Ovary (tissue), 9 donors: ENCODE results near the gene PPP2R5C. TPM values are rescaled to one million over a fixed set of nuclear protein-coding genes. Genes with fewer than 3 reads are reported as not detected.

Experiments
- DNase-seq, 5 donors: peaks; one replicate each; pipeline ENCODE4 v3.0.0-alpha.2; 2019 to 2020
- H3K27ac ChIP-seq, 2 donors: fragments of 200-600 bp; one replicate each; pipeline versions ENCODE4 v1.5.1 to v1.8.0; 2019 to 2022
- H3K27me3 ChIP-seq: fragments of 200-600 bp; one replicate; pipeline ENCODE4 v1.8.0; 2022
- H3K36me3 ChIP-seq: fragments of 200-600 bp; sonication (generic); one replicate; pipeline ENCODE4 v1.5.1; 2019
- H3K4me1 ChIP-seq: one replicate; pipeline ENCODE4 v1.8.1; 2013; ENCODE audit warnings: mild to moderate bottlenecking, moderate library complexity; ENCODE audit not compliant: insufficient read depth
- H3K4me3 ChIP-seq: fragments of 200-600 bp; sonication (generic); one replicate; pipeline ENCODE4 v1.5.1; 2017
- H3K9me3 ChIP-seq, 2 donors: fragments of 200-600 bp in 1 of 2; sonication (generic) in 1 of 2; one replicate each; pipeline versions ENCODE4 v1.5.1 to v1.8.1; 2013 to 2019; ENCODE audit warnings: mild to moderate bottlenecking in 1 of 2, moderate library complexity in 1 of 2
- EP300 ChIP-seq: sonication (generic); formaldehyde crosslinking; IDR thresholded peaks from one replicate; pipeline ENCODE4 v1.6.1; 2017; ENCODE audit warnings: antibody characterized with exemption
- POLR2A ChIP-seq: fragments of 450-650 bp; IDR thresholded peaks from one replicate; pipeline ENCODE4 v1.6.1; 2017; ENCODE audit warnings: antibody characterized with exemption, mild to moderate bottlenecking, moderate library complexity
- WGBS, 3 donors: extraction: QIAGEN DNeasy Blood & Tissue Kit in 1 of 3; methylation state at CpG; one replicate each; pipeline versions ENCODE4 v1.1.5 to v1.1.7; 2013 to 2017; 5-methylcytosine and 5-hydroxymethylcytosine counted together
- intact Hi-C, 4 donors: fragments of 100-400 bp; cut with DNase I; formaldehyde crosslinking; loops; one replicate each; pipeline versions ENCODE4 v1.11.0 to v1.15.1; 2022 to 2023
- polyA plus RNA-seq, 2 donors: library from polyadenylated mRNA; stranded (reverse); fragments of 200-250 nt in 1 of 2; fragments of 350-450 nt in 1 of 2; fragmentation: Illumina TruSeq in 1 of 2; extraction: RNeasy Lipid Tissue Mini Kit (QIAGEN cat#74804) in 1 of 2; gene quantifications; one replicate each; pipeline ENCODE4 v1.2.3, GENCODE V29; 2013 to 2014
- total RNA-seq, 7 donors: library from RNA; depleted of rRNA in 2 of 7; stranded (reverse); fragments of >200 nt in 2 of 7; fragmentation: NEBNext Ultra II Directional in 3 of 7; extraction: Animal tissue kit (Norgen Biotek cat#: 25700) in 3 of 7; gene quantifications; one replicate each; pipeline versions ENCODE4 v1.1.0 to v1.2.4, GENCODE V29; 2016 to 2023
- TF ChIP-seq, protein P1 (sequence below), 3 donors: fragments of 450-650 bp in 2 of 3; fragments of 200-600 bp in 1 of 3; IDR thresholded peaks; one replicate each; pipeline versions ENCODE4 v1.5.1 to v1.8.0; 2016 to 2022; ENCODE audit warnings: antibody characterized with exemption in 3 of 3, mild to moderate bottlenecking in 1 of 3
- donor health status: DM: no; HTN: no; CAD: no; lungs with moderate emphysema.
- donor health status: DM: no; HTN: no; CAD: no.
- donor health status: Bipolar disorder and iron deficiency.
- donor health status: DM: yes; HTN: yes; CAD: no.
- donor health status: DM: no; HTN: no; CAD: no.
- donor health status: DM: yes; HTN: yes; CAD: no.

PPP2R5C gene
- total and polyA plus RNA-seq, 9 donors = 52.8 to 136 (median 96.6) TPM

DNA sequence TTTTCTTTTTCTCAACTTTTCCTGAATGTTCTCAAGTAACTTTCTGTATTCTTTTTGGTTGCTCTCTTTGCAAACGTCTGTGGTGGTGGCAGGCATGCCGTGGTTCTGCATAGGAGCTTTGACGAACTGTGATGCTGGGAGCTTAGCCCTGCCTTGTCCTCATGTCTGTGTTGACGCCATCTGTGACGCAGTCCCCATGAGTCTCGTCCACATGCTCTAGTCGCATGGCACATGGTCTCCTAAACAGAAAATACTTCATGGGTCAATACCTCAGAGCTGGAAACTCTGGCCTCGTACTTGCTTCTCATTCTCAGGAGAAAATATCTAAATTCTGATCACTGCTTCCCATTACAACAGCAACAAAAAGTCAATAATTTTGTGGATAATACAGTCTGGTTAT lies 152.6 kb downstream of the PPP2R5C start:
- H3K27ac ChIP-seq = no peak overlapping the region
- intact Hi-C loops = no loop called here
- H3K9me3 ChIP-seq = no peaks in the 10 kb centered on the region
- WGBS, 3 donors = 90 to 93% (median 90%) methylated on average over 8 of the region's 8 CpGs
- H3K36me3 ChIP-seq = no peaks in the 10 kb centered on the region
- no peaks in the 10 kb centered on the region for H3K27me3 ChIP-seq
- TF ChIP-seq, protein P1, sequence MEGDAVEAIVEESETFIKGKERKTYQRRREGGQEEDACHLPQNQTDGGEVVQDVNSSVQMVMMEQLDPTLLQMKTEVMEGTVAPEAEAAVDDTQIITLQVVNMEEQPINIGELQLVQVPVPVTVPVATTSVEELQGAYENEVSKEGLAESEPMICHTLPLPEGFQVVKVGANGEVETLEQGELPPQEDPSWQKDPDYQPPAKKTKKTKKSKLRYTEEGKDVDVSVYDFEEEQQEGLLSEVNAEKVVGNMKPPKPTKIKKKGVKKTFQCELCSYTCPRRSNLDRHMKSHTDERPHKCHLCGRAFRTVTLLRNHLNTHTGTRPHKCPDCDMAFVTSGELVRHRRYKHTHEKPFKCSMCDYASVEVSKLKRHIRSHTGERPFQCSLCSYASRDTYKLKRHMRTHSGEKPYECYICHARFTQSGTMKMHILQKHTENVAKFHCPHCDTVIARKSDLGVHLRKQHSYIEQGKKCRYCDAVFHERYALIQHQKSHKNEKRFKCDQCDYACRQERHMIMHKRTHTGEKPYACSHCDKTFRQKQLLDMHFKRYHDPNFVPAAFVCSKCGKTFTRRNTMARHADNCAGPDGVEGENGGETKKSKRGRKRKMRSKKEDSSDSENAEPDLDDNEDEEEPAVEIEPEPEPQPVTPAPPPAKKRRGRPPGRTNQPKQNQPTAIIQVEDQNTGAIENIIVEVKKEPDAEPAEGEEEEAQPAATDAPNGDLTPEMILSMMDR (IDR thresholded peaks at IDR 0.05) = no peak
- no peak for TF ChIP-seq POLR2A
- no peak for TF ChIP-seq EP300
- no peak overlapping the region for H3K4me3 ChIP-seq
- DNase-seq = peak in 1 of 5 donors; percentile 10
- H3K4me1 ChIP-seq = no peaks in the 10 kb centered on the region

DNA sequence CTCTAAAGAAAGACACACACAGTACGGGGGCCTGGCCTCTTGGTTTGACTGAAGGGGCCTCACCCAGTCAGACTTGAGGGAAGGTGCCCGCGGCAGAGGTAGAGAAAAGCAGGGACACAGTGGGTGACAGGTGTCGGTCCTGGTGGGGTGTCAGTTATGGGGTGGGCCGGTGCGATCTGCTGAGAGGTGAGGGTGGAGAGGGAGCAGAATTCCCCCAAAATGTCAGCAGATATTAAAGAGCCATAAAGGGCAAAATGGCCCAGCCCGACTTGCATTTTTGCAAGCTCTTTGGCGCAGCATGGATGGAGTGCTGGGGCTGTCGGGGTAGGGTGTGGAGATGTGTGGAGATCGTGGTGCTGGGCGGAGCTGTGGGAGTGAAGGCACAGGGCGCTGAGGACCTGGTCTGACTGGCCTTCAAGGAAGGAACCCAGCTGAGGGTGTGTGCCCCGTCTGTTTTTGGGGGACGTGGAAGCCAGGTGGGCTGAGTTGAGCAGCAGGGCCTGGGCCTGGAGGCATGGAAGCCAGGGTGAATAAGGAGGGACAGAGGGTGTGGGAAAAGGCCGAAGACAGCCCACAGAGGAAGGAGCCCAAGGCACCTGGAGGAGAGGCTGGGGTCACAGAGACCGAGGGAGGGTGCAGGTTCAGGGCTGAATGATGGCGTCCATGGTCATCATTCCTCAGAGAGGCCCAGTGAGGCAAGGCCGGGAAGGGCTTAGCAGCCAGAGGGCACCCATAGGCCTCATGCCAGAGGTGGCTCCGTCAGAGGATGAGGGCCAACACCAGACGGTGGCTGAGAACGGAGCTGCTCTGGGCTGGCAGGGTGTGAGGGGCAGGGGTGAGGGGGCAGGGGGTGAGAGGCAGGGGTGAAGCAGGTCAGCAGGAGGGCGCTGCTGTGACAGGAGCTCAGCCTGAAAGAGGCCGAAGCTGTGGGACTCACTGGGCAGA lies 154.6 kb downstream of the PPP2R5C start:
- WGBS, 3 donors = 90 to 93% (median 91%) methylated on average over 23 of the region's 23 CpGs
- peak in 2 of 5 donors; percentile 12 to 19 for DNase-seq
- no peaks in the 10 kb centered on the region for H3K9me3 ChIP-seq
- H3K27ac ChIP-seq = no peak overlapping the region
- no peaks in the 10 kb centered on the region for H3K4me1 ChIP-seq
- no peaks in the 10 kb centered on the region for H3K27me3 ChIP-seq
- H3K4me3 ChIP-seq = no peak overlapping the region
- TF ChIP-seq POLR2A (no peak), EP300 (no peak)
- TF ChIP-seq, protein P1 (IDR thresholded peaks at IDR 0.05) = no peak
- intact Hi-C loops = no loop called here
- no peaks in the 10 kb centered on the region for H3K36me3 ChIP-seq

- WGBS, 3 donors = 70 to 74% (median 73%) methylated on average over 18 of the region's 18 CpGs
- DNase-seq = no peak
- TF ChIP-seq EP300 (no peak), POLR2A (no peak)
- TF ChIP-seq, protein P1 (IDR thresholded peaks at IDR 0.05) = no peak
- no peaks in the 10 kb centered on the region for H3K36me3 ChIP-seq
- no peak overlapping the region for H3K4me3 ChIP-seq
- H3K9me3 ChIP-seq = no peaks in the 10 kb centered on the region
- no peaks in the 10 kb centered on the region for H3K4me1 ChIP-seq
- intact Hi-C loops = no loop called here
- H3K27ac ChIP-seq = no peak overlapping the region
- no peaks in the 10 kb centered on the region for H3K27me3 ChIP-seq
Measured at GRCh38 chr14:101916816-101917412, 155.4 kb downstream of the PPP2R5C start.

DNA sequence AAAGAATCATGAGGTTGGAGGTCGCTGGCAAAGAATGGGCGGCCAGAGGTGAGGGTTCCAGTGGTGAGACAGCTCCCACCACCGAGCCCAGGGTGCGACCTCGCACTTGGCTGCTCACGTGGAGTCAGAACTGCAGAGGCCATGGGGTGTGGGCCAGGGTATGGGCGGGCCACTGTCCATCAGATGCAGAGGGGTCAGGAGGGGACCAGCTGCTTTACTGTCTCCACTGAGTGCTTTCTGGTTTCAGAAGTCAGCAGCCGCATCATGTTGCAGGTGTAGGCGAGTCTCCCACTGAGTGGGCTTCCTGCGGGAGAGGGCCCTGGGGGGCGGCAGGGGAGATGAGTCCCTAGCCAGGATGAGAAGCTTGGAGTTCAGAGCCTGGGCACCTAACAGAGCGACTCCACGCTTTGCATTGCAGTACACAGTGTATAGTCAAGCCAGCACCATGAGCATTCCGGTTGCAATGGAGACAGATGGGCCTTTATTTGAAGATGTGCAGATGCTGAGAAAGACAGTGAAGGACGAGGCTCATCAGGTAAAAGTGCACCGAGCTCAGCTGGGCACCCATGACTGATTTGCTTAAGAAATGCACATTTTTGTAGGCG lies 156.0 kb downstream of the PPP2R5C start:
- no peak overlapping the region for H3K4me3 ChIP-seq
- H3K9me3 ChIP-seq = no peaks in the 10 kb centered on the region
- no peaks in the 10 kb centered on the region for H3K36me3 ChIP-seq
- no peaks in the 10 kb centered on the region for H3K27me3 ChIP-seq
- intact Hi-C loops = no loop called here
- H3K4me1 ChIP-seq = no peaks in the 10 kb centered on the region
- TF ChIP-seq, protein P1 (IDR thresholded peaks at IDR 0.05) = no peak
- TF ChIP-seq POLR2A (no peak), EP300 (no peak)
- H3K27ac ChIP-seq = no peak overlapping the region
- whole genome bisulfite sequencing, 3 donors = 76 to 79% (median 76%) methylated on average over 17 of the region's 17 CpGs
- no peak for DNase-seq
